CD4-positive, alpha-beta memory T cell (primary cell): ENCODE results near the gene DOCK1. TPM values are rescaled to one million over a fixed set of nuclear protein-coding genes. Genes with fewer than 3 reads are reported as not detected.

Experiments
- CTCF ChIA-PET: fragments of 350-600 bp; sonication (Branson Sonifier 250); formaldehyde crosslinking; loops from one replicate; lab custom pipeline; 2021; ENCODE audit warnings: inconsistent platforms; ENCODE audit not compliant: partially characterized antibody; lab: Charles Lee
- POLR2A ChIA-PET: fragments of 350-600 bp; sonication (Branson Sonifier 250); formaldehyde crosslinking; loops from one replicate; lab custom pipeline; 2021; ENCODE audit not compliant: partially characterized antibody; lab: Charles Lee
- DNase-seq, 5 donors: peaks; one replicate each; pipeline versions ENCODE4 v3.0.0 to v3.0.0-alpha.2; 2020 to 2022; ENCODE audit warnings: mixed read lengths in 1 of 5
- H3K27ac ChIP-seq: one replicate; pipeline ENCODE4 v1.7.0; 2013; ENCODE audit warnings: low read depth, low read length
- H3K27me3 ChIP-seq: 2 replicates; pipeline ENCODE4 v1.7.0; 2013; ENCODE audit warnings: mild to moderate bottlenecking, low read length, moderate library complexity; ENCODE audit not compliant: insufficient read depth
- H3K36me3 ChIP-seq: 2 replicates; pipeline ENCODE4 v1.7.0; 2013; ENCODE audit warnings: mild to moderate bottlenecking, low read length, moderate library complexity; ENCODE audit not compliant: insufficient read depth
- H3K4me1 ChIP-seq: 2 replicates; pipeline ENCODE4 v1.7.0; 2013; ENCODE audit warnings: mild to moderate bottlenecking, low read length, moderate library complexity; ENCODE audit not compliant: insufficient read depth
- H3K4me3 ChIP-seq, 2 donors: one replicate each; pipeline ENCODE4 v1.7.0; 2013; ENCODE audit warnings: low read length in 2 of 2, mild to moderate bottlenecking in 1 of 2
- H3K9me3 ChIP-seq, 2 donors: one replicate each; pipeline ENCODE4 v1.7.0; 2013; ENCODE audit warnings: low read length in 2 of 2, control low read depth in 1 of 2; ENCODE audit not compliant: control insufficient read depth in 1 of 2
- H3K27ac Mint-ChIP-seq, 7 donors: one replicate each; pipeline ENCODE4 v1.8.0; 2020 to 2021; ENCODE audit warnings: mixed read lengths in 7 of 7, mild to moderate bottlenecking in 6 of 7, inconsistent platforms in 3 of 7, moderate library complexity in 3 of 7
- H3K27me3 Mint-ChIP-seq, 2 donors: one replicate each; pipeline ENCODE4 v1.8.0; 2020 to 2021; ENCODE audit warnings: mixed read lengths in 2 of 2
- H3K36me3 Mint-ChIP-seq, 2 donors: one replicate each; pipeline ENCODE4 v1.8.0; 2020 to 2021; ENCODE audit warnings: mixed read lengths in 2 of 2, inconsistent platforms in 1 of 2, mild to moderate bottlenecking in 1 of 2
- H3K4me1 Mint-ChIP-seq, 4 donors: one replicate each; pipeline ENCODE4 v1.8.0; 2020 to 2021; ENCODE audit warnings: mixed read lengths in 4 of 4, mild to moderate bottlenecking in 1 of 4
- H3K4me3 Mint-ChIP-seq, 8 donors: one replicate each; pipeline ENCODE4 v1.8.0; 2020 to 2021; ENCODE audit warnings: mixed read lengths in 8 of 8, mild to moderate bottlenecking in 7 of 8, moderate library complexity in 6 of 8, inconsistent platforms in 3 of 8
- H3K9me3 Mint-ChIP-seq, 8 donors: one replicate each; pipeline ENCODE4 v1.8.0; 2020 to 2021; ENCODE audit warnings: mixed read lengths in 8 of 8, mild to moderate bottlenecking in 5 of 8, inconsistent platforms in 3 of 8, moderate library complexity in 1 of 8
- intact Hi-C: fragments of 100-400 bp; cut with micrococcal nuclease; formaldehyde crosslinking; loops from one replicate; pipeline ENCODE4 v1.15.1; 2023
- polyA plus RNA-seq, 2 donors: library from polyadenylated mRNA; unstranded; fragments of 300-500 nt; fragmentation: Illumina TruSeq; gene quantifications; one replicate each; pipeline ENCODE4 v1.2.3, GENCODE V29; 2021
- total RNA-seq, 2 experiments: library from RNA; stranded (reverse); gene quantifications; one replicate each; pipeline ENCODE4 v1.2.3, GENCODE V29; 2021

DOCK1 gene
- total and polyA plus RNA-seq, 4 experiments from 2014 or later: 0.17 TPM; not detected in 2

- ChIA-PET POLR2A (no interaction called here), CTCF (no interaction called here)
- H3K36me3 Mint-ChIP-seq: no peaks in the 10 kb centered on the region
- H3K27me3 Mint-ChIP-seq: peaks cover 11 to 21% of the 10 kb centered on the region in 2 donors
- H3K27ac Mint-ChIP-seq: no peak overlapping the region
- DNase-seq: no peak
- peaks cover 0 to 5% (median 0%) of the 10 kb centered on the region in 4 donors for H3K4me1 Mint-ChIP-seq
- Histone ChIP-seq H3K4me3 (no peak overlapping the region), H3K4me1 (no peaks in the 10 kb centered on the region), H3K27me3 (no peaks in the 10 kb centered on the region), H3K36me3 (no peaks in the 10 kb centered on the region), H3K27ac (no peak overlapping the region), H3K9me3 (peaks cover 0 to 2% of the 10 kb centered on the region in 2 donors)
- intact Hi-C loops: no loop called here
- H3K4me3 Mint-ChIP-seq: peak overlapping the region in 1 of 8 donors; percentile 46
- peaks cover 2 to 24% (median 9%) of the 10 kb centered on the region in 8 donors for H3K9me3 Mint-ChIP-seq
Measured at GRCh38 chr10:126903656-126904360, 1.4 kb upstream of the DOCK1 start.

GRCh38 chr10:126904516-126904817 lies 761 bp upstream of the DOCK1 start:
- no peaks in the 10 kb centered on the region for H3K27me3 ChIP-seq
- Mint-ChIP-seq H3K4me1 (peaks cover 0 to 5% (median 0%) of the 10 kb centered on the region in 4 donors), H3K27ac (no peak overlapping the region), H3K36me3 (no peaks in the 10 kb centered on the region), H3K9me3 (peaks cover 2 to 18% (median 8%) of the 10 kb centered on the region in 8 donors), H3K27me3 (peaks cover 11 to 21% of the 10 kb centered on the region in 2 donors), H3K4me3 (peak overlapping the region in 1 of 8 donors; percentile 17)
- no peaks in the 10 kb centered on the region for H3K9me3 ChIP-seq
- no peaks in the 10 kb centered on the region for H3K4me1 ChIP-seq
- H3K27ac ChIP-seq: no peak overlapping the region
- H3K4me3 ChIP-seq: no peak overlapping the region
- intact Hi-C loops: no loop called here
- ChIA-PET POLR2A (no interaction called here), CTCF (no interaction called here)
- DNase-seq: no peak
- no peaks in the 10 kb centered on the region for H3K36me3 ChIP-seq

GRCh38 chr10:126905776-126906703 lies 812 bp downstream of the DOCK1 start:
- CTCF ChIA-PET: no interaction called here
- intact Hi-C loops: no loop called here
- Histone ChIP-seq H3K27ac (no peak overlapping the region), H3K4me1 (no peaks in the 10 kb centered on the region), H3K4me3 (no peak overlapping the region), H3K27me3 (no peaks in the 10 kb centered on the region), H3K9me3 (no peaks in the 10 kb centered on the region), H3K36me3 (no peaks in the 10 kb centered on the region)
- POLR2A ChIA-PET: no interaction called here
- no peak for DNase-seq
- H3K27me3 Mint-ChIP-seq: peaks cover 8 to 21% of the 10 kb centered on the region in 2 donors
- no peaks in the 10 kb centered on the region for H3K36me3 Mint-ChIP-seq
- H3K4me3 Mint-ChIP-seq: peak overlapping the region in 3 of 8 donors; percentile 31 to 49 (median 38)
- peaks cover 0 to 5% (median 0%) of the 10 kb centered on the region in 4 donors for H3K4me1 Mint-ChIP-seq
- no peak overlapping the region for H3K27ac Mint-ChIP-seq
- peaks cover 0 to 10% (median 3%) of the 10 kb centered on the region in 8 donors for H3K9me3 Mint-ChIP-seq

- no peaks in the 10 kb centered on the region for H3K27me3 ChIP-seq
- no peak for DNase-seq
- H3K4me3 Mint-ChIP-seq: peak overlapping the region in 2 of 8 donors; percentile 38 to 49
Measured at GRCh38 chr10:126906704-126907422, 1.6 kb downstream of the DOCK1 start.

GRCh38 chr10:126907423-126907970 lies 2.3 kb downstream of the DOCK1 start:
- H3K4me3 ChIP-seq: no peak overlapping the region
- Mint-ChIP-seq H3K27ac (no peak overlapping the region), H3K4me3 (no peak overlapping the region), H3K36me3 (no peaks in the 10 kb centered on the region), H3K9me3 (peaks cover 0 to 7% (median 3%) of the 10 kb centered on the region in 8 donors), H3K4me1 (peaks cover 0 to 5% (median 0%) of the 10 kb centered on the region in 4 donors), H3K27me3 (peaks cover 8 to 21% of the 10 kb centered on the region in 2 donors)
- H3K4me1 ChIP-seq: no peaks in the 10 kb centered on the region
- POLR2A ChIA-PET: no interaction called here
- H3K27ac ChIP-seq: no peak overlapping the region
- H3K27me3 ChIP-seq: no peaks in the 10 kb centered on the region
- H3K9me3 ChIP-seq: no peaks in the 10 kb centered on the region
- no peak for DNase-seq
- CTCF ChIA-PET: no interaction called here
- intact Hi-C loops: no loop called here
- H3K36me3 ChIP-seq: no peaks in the 10 kb centered on the region

More at GRCh38 chr10:126906704-126907422, 1.6 kb downstream of the DOCK1 start:
- Histone ChIP-seq H3K4me3 (no peak overlapping the region), H3K4me1 (no peaks in the 10 kb centered on the region), H3K9me3 (no peaks in the 10 kb centered on the region), H3K27ac (no peak overlapping the region), H3K36me3 (no peaks in the 10 kb centered on the region)
- intact Hi-C loops: no loop called here
- Mint-ChIP-seq H3K9me3 (peaks cover 0 to 7% (median 3%) of the 10 kb centered on the region in 8 donors), H3K27ac (no peak overlapping the region), H3K4me1 (peaks cover 0 to 5% (median 0%) of the 10 kb centered on the region in 4 donors), H3K36me3 (no peaks in the 10 kb centered on the region), H3K27me3 (peaks cover 8 to 21% of the 10 kb centered on the region in 2 donors)
- ChIA-PET POLR2A (no interaction called here), CTCF (no interaction called here)

GRCh38 chr10:126908225-126908624 lies 3.0 kb downstream of the DOCK1 start:
- ChIA-PET POLR2A (no interaction called here), CTCF (no interaction called here)
- H3K4me3 Mint-ChIP-seq: no peak overlapping the region
- H3K27ac Mint-ChIP-seq: no peak overlapping the region
- Histone ChIP-seq H3K36me3 (no peaks in the 10 kb centered on the region), H3K27ac (no peak overlapping the region), H3K4me3 (no peak overlapping the region), H3K27me3 (no peaks in the 10 kb centered on the region), H3K4me1 (no peaks in the 10 kb centered on the region), H3K9me3 (no peaks in the 10 kb centered on the region)
- no peaks in the 10 kb centered on the region for H3K36me3 Mint-ChIP-seq
- intact Hi-C loops: no loop called here
- no peak for DNase-seq
- peaks cover 0 to 7% (median 3%) of the 10 kb centered on the region in 8 donors for H3K9me3 Mint-ChIP-seq
- H3K4me1 Mint-ChIP-seq: peaks cover 0 to 5% (median 0%) of the 10 kb centered on the region in 4 donors
- peaks cover 8 to 21% of the 10 kb centered on the region in 2 donors for H3K27me3 Mint-ChIP-seq
